Ovary (tissue), 9 donors: Measurements from ENCODE around the gene NKAPD1. TPM values are rescaled to one million over a fixed set of nuclear protein-coding genes. Genes with fewer than 3 reads are reported as not detected.

ENCODE experiments used
- DNase-seq, 5 donors: peaks; one replicate each; pipeline ENCODE4 v3.0.0-alpha.2; 2019 to 2020
- H3K27ac ChIP-seq, 2 donors: fragments of 200-600 bp; one replicate each; pipeline versions ENCODE4 v1.5.1 to v1.8.0; 2019 to 2022
- H3K27me3 ChIP-seq: fragments of 200-600 bp; one replicate; pipeline ENCODE4 v1.8.0; 2022
- H3K36me3 ChIP-seq: fragments of 200-600 bp; sonication (generic); one replicate; pipeline ENCODE4 v1.5.1; 2019
- H3K4me1 ChIP-seq: one replicate; pipeline ENCODE4 v1.8.1; 2013; ENCODE audit warnings: mild to moderate bottlenecking, moderate library complexity; ENCODE audit not compliant: insufficient read depth
- H3K4me3 ChIP-seq: fragments of 200-600 bp; sonication (generic); one replicate; pipeline ENCODE4 v1.5.1; 2017
- H3K9me3 ChIP-seq, 2 donors: fragments of 200-600 bp in 1 of 2; sonication (generic) in 1 of 2; one replicate each; pipeline versions ENCODE4 v1.5.1 to v1.8.1; 2013 to 2019; ENCODE audit warnings: mild to moderate bottlenecking in 1 of 2, moderate library complexity in 1 of 2
- CTCF ChIP-seq, 3 donors: fragments of 450-650 bp in 2 of 3; fragments of 200-600 bp in 1 of 3; IDR thresholded peaks; one replicate each; pipeline versions ENCODE4 v1.5.1 to v1.8.0; 2016 to 2022; ENCODE audit warnings: antibody characterized with exemption in 3 of 3, mild to moderate bottlenecking in 1 of 3
- EP300 ChIP-seq: sonication (generic); formaldehyde crosslinking; IDR thresholded peaks from one replicate; pipeline ENCODE4 v1.6.1; 2017; ENCODE audit warnings: antibody characterized with exemption
- POLR2A ChIP-seq: fragments of 450-650 bp; IDR thresholded peaks from one replicate; pipeline ENCODE4 v1.6.1; 2017; ENCODE audit warnings: antibody characterized with exemption, mild to moderate bottlenecking, moderate library complexity
- WGBS, 3 donors: extraction: QIAGEN DNeasy Blood & Tissue Kit in 1 of 3; methylation state at CpG; one replicate each; pipeline versions ENCODE4 v1.1.5 to v1.1.7; 2013 to 2017; 5-methylcytosine and 5-hydroxymethylcytosine counted together
- intact Hi-C, 4 donors: fragments of 100-400 bp; cut with DNase I; formaldehyde crosslinking; loops; one replicate each; pipeline versions ENCODE4 v1.11.0 to v1.15.1; 2022 to 2023
- polyA plus RNA-seq, 2 donors: library from polyadenylated mRNA; stranded (reverse); fragments of 200-250 nt in 1 of 2; fragments of 350-450 nt in 1 of 2; fragmentation: Illumina TruSeq in 1 of 2; extraction: RNeasy Lipid Tissue Mini Kit (QIAGEN cat#74804) in 1 of 2; gene quantifications; one replicate each; pipeline ENCODE4 v1.2.3, GENCODE V29; 2013 to 2014
- small RNA-seq: library from RNA; depleted of rRNA; stranded (forward); fragments of <200 nt; gene quantifications from one replicate; pipeline ENCODE3, GENCODE V24; 2016
- total RNA-seq, 7 donors: library from RNA; depleted of rRNA in 2 of 7; stranded (reverse); fragments of >200 nt in 2 of 7; fragmentation: NEBNext Ultra II Directional in 3 of 7; extraction: Animal tissue kit (Norgen Biotek cat#: 25700) in 3 of 7; gene quantifications; one replicate each; pipeline versions ENCODE4 v1.1.0 to v1.2.4, GENCODE V29; 2016 to 2023
- donor health status: DM: no; HTN: no; CAD: no; lungs with moderate emphysema.
- donor health status: DM: no; HTN: no; CAD: no.
- donor health status: Bipolar disorder and iron deficiency.
- donor health status: DM: yes; HTN: yes; CAD: no.
- donor health status: DM: no; HTN: no; CAD: no.
- donor health status: DM: yes; HTN: yes; CAD: no.

NKAPD1 gene
- total and polyA plus RNA-seq, 9 donors, result 11.4 to 48.2 (median 18.1) TPM

- H3K9me3 ChIP-seq, result no peaks in the 10 kb centered on the region
- no peak overlapping the region for H3K27ac ChIP-seq
- no peak for TF ChIP-seq CTCF (IDR thresholded peaks at IDR 0.05)
- TF ChIP-seq POLR2A, result no peak
- no peak for TF ChIP-seq EP300
- H3K36me3 ChIP-seq, result no peaks in the 10 kb centered on the region
- no peak overlapping the region for H3K4me3 ChIP-seq
- H3K27me3 ChIP-seq, result no peaks in the 10 kb centered on the region
- 67 to 85% (median 72%) methylated on average over 2 of the region's 2 CpGs for WGBS, 3 donors
- no peak for DNase-seq
- no peaks in the 10 kb centered on the region for H3K4me1 ChIP-seq
- intact Hi-C loops, result no loop called here
Observed at GRCh38 chr11:112132737-112133136, 58.6 kb downstream of the NKAPD1 start.

GRCh38 chr11:112134473-112134872 lies 60.4 kb downstream of the NKAPD1 start:
- intact Hi-C loops, result no loop called here
- Histone ChIP-seq H3K4me1 (no peaks in the 10 kb centered on the region), H3K4me3 (no peak overlapping the region), H3K27me3 (no peaks in the 10 kb centered on the region), H3K9me3 (no peaks in the 10 kb centered on the region), H3K36me3 (no peaks in the 10 kb centered on the region), H3K27ac (no peak overlapping the region)
- DNase-seq, result no peak
- TF ChIP-seq CTCF (IDR thresholded peaks at IDR 0.05) (no peak), EP300 (no peak), POLR2A (no peak)
- 83 to 89% (median 87%) methylated on average over 3 to 4 of the region's 4 CpGs for WGBS, 3 donors

Small RNAs within 50 kb of the gene (small RNA-seq; reads per million reads assigned to genes)
- not detected for gene AP000907.3
- gene RNU6-893P, result not detected

Other genes starting within 250 kb of the NKAPD1 start
- gene ALG9, start 202.7 kb upstream of the NKAPD1 start, total RNA-seq, result 10 to 100 TPM; 24.4 to 39.9 (median 29.3) TPM
- gene ALG9, start 202.7 kb upstream of the NKAPD1 start, polyA plus RNA-seq, result 10 to 100 TPM; 12.0 to 43.5 TPM
- gene FDXACB1, start 195.1 kb upstream of the NKAPD1 start, total RNA-seq, result 1 to 10 TPM; 1.3 to 2.9 (median 1.8) TPM
- 1 to 10 TPM; 1.4 to 2.8 TPM for gene FDXACB1, start 195.1 kb upstream of the NKAPD1 start, polyA plus RNA-seq
- gene CFAP68, start 194.8 kb upstream of the NKAPD1 start, total RNA-seq, result 10 to 100 TPM; 11.6 to 40.9 (median 21.4) TPM
- 10 to 100 TPM; 28.6 to 70.1 TPM for gene CFAP68, start 194.8 kb upstream of the NKAPD1 start, polyA plus RNA-seq
- 100 to 1,000 TPM in 1 of 7 donors, 10 to 100 TPM in 6; 22.7 to 121 (median 72.5) TPM for gene CRYAB, start 162.5 kb upstream of the NKAPD1 start, total RNA-seq
- gene CRYAB, start 162.5 kb upstream of the NKAPD1 start, polyA plus RNA-seq, result 100 to 1,000 TPM in 1 of 2 donors, 10 to 100 TPM in 1; 69.2 to 301 TPM
- gene HSPB2, start 161.6 kb upstream of the NKAPD1 start, total RNA-seq, result 10 to 100 TPM in 1 of 7 donors, 1 to 10 TPM in 4, under 1 TPM in 1, not detected in 1; 0.34 to 10.3 (median 7.6) TPM
- 10 to 100 TPM in 1 of 2 donors, 1 to 10 TPM in 1; 5.0 to 11.8 TPM for gene HSPB2, start 161.6 kb upstream of the NKAPD1 start, polyA plus RNA-seq
- 1 to 10 TPM in 6 of 7 donors, not detected in 1; 1.3 to 5.9 (median 1.9) TPM for gene C11orf52, start 155.4 kb upstream of the NKAPD1 start, total RNA-seq
- gene C11orf52, start 155.4 kb upstream of the NKAPD1 start, polyA plus RNA-seq, result 1 to 10 TPM; 2.4 to 3.7 TPM
- 10 to 100 TPM; 17.0 to 25.4 (median 23.7) TPM for gene DIXDC1, start 137.0 kb upstream of the NKAPD1 start, total RNA-seq
- 10 to 100 TPM; 10.3 to 37.9 TPM for gene DIXDC1, start 137.0 kb upstream of the NKAPD1 start, polyA plus RNA-seq
- 10 to 100 TPM; 10.8 to 26.4 (median 19.9) TPM for gene DLAT, start 48.9 kb upstream of the NKAPD1 start, total RNA-seq
- gene DLAT, start 48.9 kb upstream of the NKAPD1 start, polyA plus RNA-seq, result 10 to 100 TPM; 11.1 to 27.8 TPM
- 1 to 10 TPM in 6 of 7 donors, under 1 TPM in 1; 0.83 to 8.6 (median 2.4) TPM for gene PIH1D2, start 282 bp upstream of the NKAPD1 start, total RNA-seq
- 1 to 10 TPM in 1 of 2 donors, under 1 TPM in 1; 0.94 to 2.3 TPM for gene PIH1D2, start 282 bp upstream of the NKAPD1 start, polyA plus RNA-seq
- 10 to 100 TPM; 21.8 to 45.7 (median 31.4) TPM for gene TIMM8B, start 12.5 kb downstream of the NKAPD1 start, total RNA-seq
- 10 to 100 TPM; 53.3 to 71.1 TPM for gene TIMM8B, start 12.5 kb downstream of the NKAPD1 start, polyA plus RNA-seq
- 10 to 100 TPM; 64.9 to 85.9 (median 83.2) TPM for gene SDHD, start 12.6 kb downstream of the NKAPD1 start, total RNA-seq
- 10 to 100 TPM; 85.1 to 98.4 TPM for gene SDHD, start 12.6 kb downstream of the NKAPD1 start, polyA plus RNA-seq
- gene IL18, start 89.8 kb downstream of the NKAPD1 start, total RNA-seq, result 10 to 100 TPM in 1 of 7 donors, 1 to 10 TPM in 6; 1.7 to 17.1 (median 3.5) TPM
- gene IL18, start 89.8 kb downstream of the NKAPD1 start, polyA plus RNA-seq, result 1 to 10 TPM; 2.2 to 7.7 TPM
- 1 to 10 TPM in 1 of 7 donors, under 1 TPM in 5, not detected in 1; 0.23 to 1.3 (median 0.52) TPM for gene TEX12, start 93.1 kb downstream of the NKAPD1 start, total RNA-seq
- gene TEX12, start 93.1 kb downstream of the NKAPD1 start, polyA plus RNA-seq, result under 1 TPM; 0.11 to 0.62 TPM
- 10 to 100 TPM in 1 of 7 donors, 1 to 10 TPM in 6; 2.9 to 11.7 (median 4.4) TPM for gene BCO2, start 101.2 kb downstream of the NKAPD1 start, total RNA-seq
- gene BCO2, start 101.2 kb downstream of the NKAPD1 start, polyA plus RNA-seq, result 1 to 10 TPM; 1.2 to 3.2 TPM
- 10 to 100 TPM; 21.4 to 39.7 (median 26.3) TPM for gene PTS, start 152.1 kb downstream of the NKAPD1 start, total RNA-seq
- 10 to 100 TPM; 18.3 to 35.5 TPM for gene PTS, start 152.1 kb downstream of the NKAPD1 start, polyA plus RNA-seq
- gene PLET1, start 186.6 kb downstream of the NKAPD1 start, total RNA-seq, result not detected
- not detected for gene PLET1, start 186.6 kb downstream of the NKAPD1 start, polyA plus RNA-seq